Activated naive CD4-positive, alpha-beta T cell treated with anti-CD3 and anti-CD28 coated beads, Interleukin-2, amount 10 ng/mL, durations not matched to agents 7 days and 5 days (primary cell): ENCODE measurements around the gene TEDC1.

Source experiments
- CTCF ChIA-PET: fragments of 350-600 bp; sonication (Branson Sonifier 250); formaldehyde crosslinking; loops from one replicate; lab custom pipeline; 2021; ENCODE audit warnings: antibody characterized with exemption; lab: Charles Lee
- DNase-seq: peaks from one replicate; pipeline ENCODE4 v3.0.0-alpha.2; 2020
- H3K27ac Mint-ChIP-seq: one replicate; pipeline ENCODE4 v1.8.0; 2021; ENCODE audit warnings: mild to moderate bottlenecking, moderate library complexity, mixed read lengths
- H3K27me3 Mint-ChIP-seq: one replicate; pipeline ENCODE4 v1.8.0; 2021; ENCODE audit warnings: mild to moderate bottlenecking, mixed read lengths
- H3K36me3 Mint-ChIP-seq: one replicate; pipeline ENCODE4 v1.8.0; 2021; ENCODE audit warnings: mixed read lengths
- H3K4me1 Mint-ChIP-seq: one replicate; pipeline ENCODE4 v1.8.0; 2021; ENCODE audit warnings: mixed read lengths
- H3K4me3 Mint-ChIP-seq: one replicate; pipeline ENCODE4 v1.8.0; 2021; ENCODE audit warnings: mild to moderate bottlenecking, moderate library complexity, mixed read lengths
- H3K9me3 Mint-ChIP-seq: one replicate; pipeline ENCODE4 v1.8.0; 2021; ENCODE audit warnings: mixed read lengths

Gene TEDC1

DNA sequence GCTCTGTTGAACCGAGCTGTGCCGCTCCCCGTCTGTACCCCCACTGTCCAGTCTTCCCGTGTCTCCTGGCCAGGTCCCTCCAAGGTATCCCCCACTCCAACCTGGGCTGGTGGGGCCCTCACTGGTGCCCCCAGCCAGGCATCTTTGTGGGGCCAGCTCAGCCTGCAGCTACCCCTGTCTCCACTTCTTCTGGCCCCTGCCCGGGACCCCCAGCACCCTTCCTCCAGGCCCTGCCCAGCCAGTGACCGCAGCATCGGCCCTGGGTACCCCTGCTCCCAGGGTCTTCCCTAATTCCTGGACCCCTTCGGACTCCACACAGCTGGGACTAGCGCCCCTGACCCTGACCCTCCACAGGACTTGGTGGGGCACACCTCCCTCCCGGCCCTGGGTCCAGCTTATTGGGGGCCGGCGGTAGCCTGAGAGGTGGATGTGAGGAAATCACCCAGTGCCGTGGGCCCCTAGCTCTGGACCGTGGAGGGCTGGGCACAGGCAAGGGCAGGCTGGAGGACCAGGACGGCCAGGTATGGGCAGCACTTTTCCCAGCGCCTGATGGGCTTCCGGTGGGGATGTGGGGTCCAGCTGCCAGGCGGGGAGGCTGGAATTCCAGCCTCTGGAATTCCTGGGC is 8.4 kb upstream of the TEDC1 start:
- Mint-ChIP-seq H3K27ac (peak overlapping the region; percentile 93), H3K27me3 (peaks cover 65% of the 10 kb centered on the region), H3K4me3 (no peak overlapping the region), H3K9me3 (no peaks in the 10 kb centered on the region), H3K36me3 (no peaks in the 10 kb centered on the region), H3K4me1 (peaks cover 60% of the 10 kb centered on the region)
- CTCF ChIA-PET = interaction anchor here (0.6 to 2.7 kb wide), 5 partner anchors 8 to 112 kb away, joined by 5 to 97 read pairs (median 14); partner anchors contain the start of gene TEDC1
- no peak for DNase-seq

DNA sequence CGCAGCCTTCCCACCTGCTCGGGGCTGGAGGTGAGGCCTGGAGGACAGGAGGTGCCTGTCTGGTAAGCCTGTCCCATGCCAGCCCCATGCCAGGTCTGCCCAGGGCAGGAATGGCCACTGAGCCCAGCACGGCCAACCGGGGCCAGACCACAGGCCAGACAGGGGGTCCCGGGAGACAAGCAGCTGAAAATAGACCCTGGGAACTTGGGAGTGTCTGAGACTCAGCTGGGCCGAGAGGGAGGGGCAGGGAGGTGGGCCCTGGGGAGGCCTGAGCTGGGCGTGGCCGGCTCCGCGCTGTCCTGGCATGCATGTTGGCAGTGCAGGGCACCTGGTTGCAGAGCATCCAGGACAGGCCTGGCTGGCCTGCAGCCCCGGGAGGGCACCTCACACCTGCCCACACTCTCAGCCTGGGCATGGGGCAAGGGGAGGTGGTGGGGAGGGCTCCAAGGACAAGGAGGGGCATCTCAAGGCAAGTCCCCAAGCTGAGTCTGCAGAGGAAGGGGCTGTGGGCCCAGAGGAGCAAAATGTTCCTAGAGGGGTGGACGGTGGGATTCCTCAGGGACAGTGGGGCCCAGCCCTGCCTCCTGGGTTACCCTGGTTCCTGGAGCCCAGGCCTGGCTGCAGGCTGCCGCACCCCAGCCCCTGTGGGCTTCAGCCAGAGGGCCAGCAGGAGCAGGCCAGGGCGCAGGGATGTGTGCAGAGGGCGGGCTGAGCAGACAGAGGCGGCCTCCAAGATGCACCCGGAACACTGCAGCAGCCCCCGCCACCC is 7.6 kb upstream of the TEDC1 start:
- DNase-seq = no peak
- CTCF ChIA-PET = no interaction called here
- Mint-ChIP-seq H3K36me3 (peaks cover 2% of the 10 kb centered on the region), H3K27me3 (peaks cover 61% of the 10 kb centered on the region), H3K27ac (no peak overlapping the region), H3K9me3 (no peaks in the 10 kb centered on the region), H3K4me3 (no peak overlapping the region), H3K4me1 (peaks cover 62% of the 10 kb centered on the region)

DNA sequence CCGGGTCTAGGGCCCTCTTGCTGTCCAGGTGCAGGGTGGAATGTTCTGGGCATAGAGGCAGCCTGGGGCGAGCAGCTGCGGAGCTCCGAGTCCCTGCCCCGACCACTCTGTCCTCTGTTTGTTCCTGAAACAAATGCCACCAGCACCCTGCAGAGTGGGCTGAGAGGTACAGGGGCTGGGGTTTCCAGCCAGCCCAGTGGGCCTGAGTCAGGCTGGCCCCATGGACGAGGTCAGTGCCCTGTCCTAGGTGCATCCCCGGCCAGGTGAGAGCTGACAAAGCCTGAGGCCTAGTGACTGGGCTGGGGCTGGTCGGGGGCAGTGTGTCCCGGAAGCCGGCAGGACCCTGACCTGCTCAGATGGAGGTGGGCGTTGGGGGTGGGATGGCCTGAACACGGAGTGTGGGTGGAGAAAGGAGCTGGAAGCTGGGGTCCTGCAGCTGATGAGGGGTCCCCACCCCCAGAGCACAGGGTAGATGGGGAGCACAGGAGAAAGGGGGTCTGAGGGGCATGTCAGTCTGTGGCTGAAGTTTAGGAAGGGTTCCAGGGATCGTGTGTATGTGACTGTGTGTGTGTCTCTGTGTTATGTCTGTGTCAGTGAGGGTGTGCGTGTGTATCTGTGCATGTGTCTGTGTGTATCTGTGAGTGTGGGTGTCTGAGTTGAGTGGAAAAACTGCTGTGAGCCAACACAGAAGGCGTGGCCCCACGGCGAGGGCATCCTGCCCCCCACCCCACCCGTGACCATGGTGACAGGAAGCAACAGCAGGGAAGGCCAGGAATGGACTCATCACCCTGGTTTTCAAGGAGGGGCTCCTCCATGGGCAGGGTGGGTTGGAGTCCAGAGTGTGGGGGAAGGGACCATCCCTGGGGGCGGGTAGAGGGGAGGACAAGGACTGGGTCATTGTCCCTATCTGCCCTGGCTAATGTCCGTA is 6.7 kb upstream of the TEDC1 start:
- CTCF ChIA-PET = no interaction called here
- peak; percentile 70 for DNase-seq
- H3K9me3 Mint-ChIP-seq = no peaks in the 10 kb centered on the region
- H3K4me1 Mint-ChIP-seq = peaks cover 68% of the 10 kb centered on the region
- peak overlapping the region; percentile 80 for H3K27ac Mint-ChIP-seq
- no peak overlapping the region for H3K4me3 Mint-ChIP-seq
- peaks cover 4% of the 10 kb centered on the region for H3K36me3 Mint-ChIP-seq
- peaks cover 55% of the 10 kb centered on the region for H3K27me3 Mint-ChIP-seq

DNA sequence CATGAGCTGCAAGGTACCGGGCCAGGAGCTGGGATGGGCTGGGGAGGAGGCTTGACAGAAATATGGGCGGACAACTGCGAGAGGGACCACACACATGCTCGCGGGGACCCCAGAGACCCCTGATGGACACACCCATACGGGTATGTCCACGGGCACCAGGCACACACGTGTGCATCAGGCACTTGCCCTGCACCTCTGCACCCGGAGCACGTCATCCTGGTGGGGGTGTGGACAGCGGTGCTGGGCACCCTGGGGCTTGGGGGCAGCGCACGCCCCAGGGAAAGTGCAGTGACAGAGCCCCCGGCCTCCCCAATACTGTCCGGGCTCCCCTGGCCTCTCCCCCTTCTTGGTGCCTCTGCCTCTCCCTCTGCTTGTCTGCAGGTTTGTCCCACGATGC is 6.1 kb upstream of the TEDC1 start:
- no peak overlapping the region for H3K4me3 Mint-ChIP-seq
- H3K27ac Mint-ChIP-seq = no peak overlapping the region
- CTCF ChIA-PET = no interaction called here
- H3K36me3 Mint-ChIP-seq = peaks cover 7% of the 10 kb centered on the region
- no peaks in the 10 kb centered on the region for H3K9me3 Mint-ChIP-seq
- H3K4me1 Mint-ChIP-seq = peaks cover 65% of the 10 kb centered on the region
- no peak for DNase-seq
- peaks cover 49% of the 10 kb centered on the region for H3K27me3 Mint-ChIP-seq

DNA sequence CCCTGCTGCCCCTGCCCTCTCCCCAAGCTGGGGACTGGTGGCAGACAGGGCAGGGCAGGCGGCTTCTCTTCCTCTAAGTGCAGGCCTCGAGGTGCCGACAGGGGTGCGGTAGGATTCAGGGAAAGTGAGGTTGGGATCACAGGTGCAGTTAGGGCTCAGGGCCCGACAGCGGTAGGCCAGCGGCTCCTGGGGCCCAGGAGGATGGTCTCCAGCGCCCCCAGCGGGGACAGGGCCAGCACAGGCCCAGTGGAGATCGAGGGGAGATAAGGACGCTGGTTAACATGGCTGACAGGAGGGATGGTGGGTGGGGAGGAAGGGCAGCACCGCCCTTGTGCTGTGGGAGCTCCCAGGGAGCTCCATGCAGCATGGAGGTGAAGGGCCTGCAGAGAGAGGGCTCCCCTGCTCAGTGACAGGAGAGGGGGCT is 5.3 kb upstream of the TEDC1 start:
- Mint-ChIP-seq H3K27me3 (peaks cover 41% of the 10 kb centered on the region), H3K4me1 (peaks cover 61% of the 10 kb centered on the region), H3K9me3 (no peaks in the 10 kb centered on the region), H3K27ac (peak overlapping the region; percentile 42), H3K36me3 (peaks cover 7% of the 10 kb centered on the region), H3K4me3 (peak overlapping the region; percentile 41)
- DNase-seq = peak; percentile 60
- CTCF ChIA-PET = interaction anchor here (0.6 to 1.4 kb wide), 2 partner anchors 22 to 47 kb away, joined by 4 read pairs; no protein-coding TSS in a partner anchor

DNA sequence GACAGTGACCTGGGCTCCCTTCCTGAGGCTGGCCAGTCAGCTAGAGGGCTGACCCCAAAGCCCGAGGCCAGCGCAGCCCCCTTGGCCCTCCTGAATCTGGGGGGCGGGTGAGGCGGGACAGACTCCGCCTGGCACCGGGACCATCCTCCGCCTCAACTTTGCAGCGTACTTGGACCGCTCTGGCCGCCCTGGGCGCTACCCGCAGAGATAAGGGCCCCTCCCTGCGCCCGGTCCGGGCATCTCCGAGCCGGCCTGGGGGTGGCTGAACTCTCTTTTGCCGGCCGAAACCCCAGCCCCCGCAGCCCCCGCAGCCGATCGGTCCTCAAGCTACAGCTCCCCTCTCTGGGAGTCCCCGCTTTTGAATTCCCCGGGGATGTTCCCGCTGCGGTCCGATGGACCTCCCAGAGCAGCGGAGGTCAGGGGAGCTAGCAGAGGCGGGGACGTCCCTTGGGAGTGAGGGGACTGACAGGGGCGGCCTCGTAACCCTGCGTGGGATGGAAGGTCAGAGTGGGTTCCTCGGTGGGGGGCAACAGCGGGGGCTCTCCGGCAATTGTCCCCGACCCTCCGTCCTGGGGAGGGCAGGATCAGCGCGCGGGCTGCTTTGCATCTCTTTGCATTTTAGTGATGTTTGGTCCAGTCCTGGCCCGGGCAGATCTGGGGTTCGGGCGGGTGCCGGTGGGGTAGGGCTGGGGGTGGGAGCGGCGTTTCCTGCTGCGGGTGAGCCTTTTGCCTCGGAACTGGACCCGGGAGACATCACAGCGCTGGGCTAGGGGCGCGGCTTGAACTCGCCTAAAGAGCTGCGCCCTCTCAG is 4.7 kb upstream of the TEDC1 start, which contains the start of gene CRIP1:
CRIP1 (plus strand) TSS at position 724 of the 811 bp plus-strand sequence. CDS start 374 bp downstream, outside the sequence.
- H3K27ac Mint-ChIP-seq = peak within 1 kb of the TSS; percentile 89
- peaks cover 7% of the 10 kb centered on the region for H3K36me3 Mint-ChIP-seq
- no peaks in the 10 kb centered on the region for H3K9me3 Mint-ChIP-seq
- H3K4me3 Mint-ChIP-seq = peak within 1 kb of the TSS; percentile 90
- CTCF ChIA-PET = interaction anchor here (0.6 to 1.4 kb wide), 2 partner anchors 21 to 46 kb away, joined by 4 read pairs; no protein-coding TSS in a partner anchor
- DNase-seq = no peak
- H3K27me3 Mint-ChIP-seq = peaks cover 35% of the 10 kb centered on the region
- peaks cover 55% of the 10 kb centered on the region for H3K4me1 Mint-ChIP-seq

DNA sequence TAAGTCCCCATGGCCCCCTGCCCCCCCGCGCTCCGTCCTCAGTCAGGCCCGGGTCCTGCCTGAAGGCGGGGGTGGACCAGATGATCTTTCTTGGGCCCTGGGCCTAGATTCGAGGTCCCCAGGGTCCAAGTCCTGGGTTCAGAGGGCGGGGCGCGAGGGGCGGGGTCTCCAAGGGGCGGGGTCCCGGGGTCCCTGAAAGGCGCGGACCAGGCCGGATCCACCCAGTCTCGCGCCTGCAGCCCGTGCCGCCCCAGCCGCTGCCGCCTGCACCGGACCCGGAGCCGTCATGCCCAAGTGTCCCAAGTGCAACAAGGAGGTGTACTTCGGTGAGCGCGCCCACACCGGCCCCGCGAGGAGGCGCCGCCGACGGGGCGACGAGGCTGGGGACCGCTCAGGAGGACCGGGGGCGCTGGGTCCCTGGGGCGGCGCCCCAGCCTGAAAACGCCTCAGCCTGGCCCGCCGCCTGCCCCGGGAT is 4.0 kb upstream of the TEDC1 start:
- Mint-ChIP-seq H3K9me3 (no peaks in the 10 kb centered on the region), H3K27ac (peak overlapping the region; percentile 70), H3K27me3 (peaks cover 34% of the 10 kb centered on the region), H3K4me3 (peak overlapping the region; percentile 90), H3K4me1 (peaks cover 54% of the 10 kb centered on the region), H3K36me3 (peaks cover 7% of the 10 kb centered on the region)
- DNase-seq = peak; percentile 73
- CTCF ChIA-PET = interaction anchor here (1.4 kb wide), 1 partner anchor 45 kb away, joined by 4 read pairs; no protein-coding TSS in a partner anchor

DNA sequence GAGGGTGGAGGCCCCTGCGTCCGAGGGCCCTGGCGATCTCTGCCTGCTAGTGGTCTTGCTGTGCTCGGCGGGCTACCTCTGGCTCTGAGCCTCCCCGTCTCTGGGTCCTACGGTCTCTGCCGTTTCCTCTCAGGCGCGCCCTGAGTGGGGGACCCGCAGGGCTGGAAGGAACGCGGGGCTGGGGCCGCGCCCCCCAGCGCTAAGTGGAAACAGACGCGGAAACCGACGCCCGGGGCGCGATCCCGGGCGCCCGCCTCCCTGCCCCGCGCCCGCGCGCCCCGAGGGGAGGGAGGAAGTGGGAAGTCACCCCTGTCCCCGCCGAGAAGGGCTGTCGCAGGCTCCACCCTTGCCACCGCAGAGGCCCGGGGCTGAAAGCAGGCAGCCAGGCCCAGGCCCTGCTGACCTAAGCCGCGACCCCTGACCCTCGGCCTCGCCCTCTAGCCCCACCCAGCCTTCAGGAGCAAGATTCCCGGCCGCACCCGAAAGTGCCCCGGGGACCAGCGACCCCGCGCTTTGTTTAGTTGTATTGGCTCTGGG is 3.5 kb upstream of the TEDC1 start:
- no peaks in the 10 kb centered on the region for H3K9me3 Mint-ChIP-seq
- peak overlapping the region; percentile 90 for H3K4me3 Mint-ChIP-seq
- CTCF ChIA-PET = no interaction called here
- peak; percentile 84 for DNase-seq
- peaks cover 34% of the 10 kb centered on the region for H3K27me3 Mint-ChIP-seq
- H3K4me1 Mint-ChIP-seq = peaks cover 51% of the 10 kb centered on the region
- peaks cover 7% of the 10 kb centered on the region for H3K36me3 Mint-ChIP-seq
- peak overlapping the region; percentile 89 for H3K27ac Mint-ChIP-seq

DNA sequence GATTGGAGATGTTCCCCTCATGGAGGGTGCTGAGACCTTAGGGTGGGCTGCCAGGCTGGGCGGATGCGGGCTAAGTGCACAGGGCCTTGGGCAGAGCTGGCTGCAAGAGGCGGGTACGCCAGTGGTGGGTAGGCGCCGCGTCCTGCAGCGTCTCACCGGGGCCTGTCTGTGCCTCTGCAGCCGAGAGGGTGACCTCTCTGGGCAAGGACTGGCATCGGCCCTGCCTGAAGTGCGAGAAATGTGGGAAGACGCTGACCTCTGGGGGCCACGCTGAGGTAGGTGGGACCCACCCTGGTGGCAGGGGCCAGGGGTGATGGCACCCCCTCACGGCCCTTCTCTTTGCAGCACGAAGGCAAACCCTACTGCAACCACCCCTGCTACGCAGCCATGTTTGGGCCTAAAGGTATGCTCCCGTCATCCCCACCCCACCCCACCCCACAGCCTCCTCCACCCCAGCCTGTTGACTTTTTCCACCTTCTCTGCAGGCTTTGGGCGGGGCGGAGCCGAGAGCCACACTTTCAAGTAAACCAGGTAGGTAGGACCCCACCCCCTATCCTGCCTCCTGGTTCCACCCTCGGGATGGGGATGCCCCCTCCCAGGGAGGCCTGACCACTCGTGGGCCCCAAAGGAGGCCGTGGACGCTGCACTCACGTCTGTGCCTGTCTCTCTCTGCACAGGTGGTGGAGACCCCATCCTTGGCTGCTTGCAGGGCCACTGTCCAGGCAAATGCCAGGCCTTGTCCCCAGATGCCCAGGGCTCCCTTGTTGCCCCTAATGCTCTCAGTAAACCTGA is 2.9 kb upstream of the TEDC1 start:
- Mint-ChIP-seq H3K9me3 (no peaks in the 10 kb centered on the region), H3K4me1 (peaks cover 46% of the 10 kb centered on the region), H3K27ac (peak overlapping the region; percentile 89), H3K36me3 (peaks cover 7% of the 10 kb centered on the region), H3K4me3 (peak overlapping the region; percentile 90), H3K27me3 (peaks cover 34% of the 10 kb centered on the region)
- DNase-seq = peak; percentile 51
- CTCF ChIA-PET = interaction anchor here (1.1 to 2.5 kb wide), 4 partner anchors 40 to 116 kb away, joined by 3 to 66 read pairs (median 10); no protein-coding TSS in a partner anchor

DNA sequence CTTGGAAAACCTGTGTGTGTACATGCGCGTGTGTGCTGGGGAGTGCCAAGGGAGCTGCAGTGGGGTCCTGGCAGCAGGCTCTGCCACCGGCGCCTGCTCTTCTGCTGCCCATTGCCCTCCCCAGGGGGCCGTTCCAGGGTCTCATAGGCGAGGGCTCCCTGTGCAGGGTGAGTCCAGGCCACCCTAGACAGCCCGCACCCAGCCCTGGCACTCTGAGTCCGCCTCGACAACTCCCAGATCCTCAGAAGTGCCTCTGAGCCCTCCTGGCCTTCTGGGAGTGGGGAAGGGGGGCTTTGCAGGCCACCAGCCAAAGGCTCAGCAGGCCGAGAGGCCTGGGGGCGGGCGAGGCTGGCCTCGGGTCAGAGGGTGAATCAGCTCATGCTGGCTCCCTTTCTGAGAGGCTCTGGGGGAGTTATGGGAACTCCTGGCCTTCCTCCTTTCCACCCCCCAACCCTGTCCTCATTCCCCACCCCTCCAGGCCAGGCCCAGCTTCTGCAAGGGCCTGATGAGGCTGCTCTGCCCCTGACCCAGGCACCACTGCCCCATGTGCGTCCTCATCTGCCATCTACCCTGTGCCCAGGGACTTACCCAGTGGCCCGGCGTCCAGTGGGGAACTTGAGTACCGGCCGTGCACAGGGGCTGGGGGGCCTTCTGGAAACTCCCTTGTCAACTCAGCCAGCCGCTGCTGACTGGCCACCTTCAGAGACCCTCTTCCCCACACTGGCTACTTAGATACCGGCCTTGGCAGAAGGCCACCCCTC is 2.1 kb upstream of the TEDC1 start:
- peak overlapping the region; percentile 90 for H3K4me3 Mint-ChIP-seq
- no peak for DNase-seq
- H3K36me3 Mint-ChIP-seq = peaks cover 7% of the 10 kb centered on the region
- H3K4me1 Mint-ChIP-seq = peaks cover 50% of the 10 kb centered on the region
- CTCF ChIA-PET = interaction anchor here (0.9 to 4.2 kb wide), 11 partner anchors 8 to 320 kb away, joined by 3 to 97 read pairs (median 6); partner anchors contain the start of genes BRF1 and JAG2
- peaks cover 34% of the 10 kb centered on the region for H3K27me3 Mint-ChIP-seq
- peak overlapping the region; percentile 95 for H3K27ac Mint-ChIP-seq
- no peaks in the 10 kb centered on the region for H3K9me3 Mint-ChIP-seq

DNA sequence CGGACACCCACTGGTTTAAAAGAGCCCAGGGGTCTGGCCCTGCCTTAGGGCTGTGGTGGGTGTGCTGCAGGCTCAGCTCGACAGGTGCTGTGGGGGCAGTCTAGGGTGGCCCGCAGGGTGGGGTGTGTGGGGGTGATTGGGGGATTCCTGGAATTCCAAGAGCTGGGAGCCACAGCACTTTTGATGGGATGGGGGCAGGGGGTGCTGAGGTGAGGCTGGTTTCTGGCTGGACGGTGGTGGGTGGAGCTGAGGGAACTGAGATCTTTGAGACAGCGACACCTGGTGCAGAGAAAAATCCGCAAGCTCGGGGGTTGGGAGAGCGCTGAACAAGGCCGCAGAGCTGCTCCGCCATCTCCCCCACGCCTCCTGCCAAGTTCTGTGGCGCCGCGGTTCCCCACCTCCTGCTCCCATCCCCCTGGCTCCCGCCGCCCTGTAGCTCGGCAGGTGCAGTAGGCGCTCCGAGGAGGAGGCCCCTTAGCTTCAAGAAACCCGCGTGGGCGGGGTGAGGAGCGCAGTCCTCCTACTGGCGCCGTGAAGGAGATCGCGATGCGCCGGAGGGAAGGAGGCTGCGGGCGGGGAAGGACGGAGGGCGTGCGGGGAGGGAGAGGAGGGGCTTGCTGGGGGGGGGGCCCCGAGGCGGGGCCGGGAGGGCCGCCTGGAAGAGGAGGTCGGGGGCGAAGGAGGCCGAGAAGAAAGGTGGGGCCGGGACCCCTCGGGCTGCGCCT is 1.3 kb upstream of the TEDC1 start:
- peaks cover 43% of the 10 kb centered on the region for H3K4me1 Mint-ChIP-seq
- H3K9me3 Mint-ChIP-seq = no peaks in the 10 kb centered on the region

More for the DNA sequence above, 1.3 kb upstream of the TEDC1 start:
- Mint-ChIP-seq H3K27ac (peak overlapping the region; percentile 95), H3K27me3 (peaks cover 28% of the 10 kb centered on the region), H3K4me3 (peak overlapping the region; percentile 90), H3K36me3 (peaks cover 7% of the 10 kb centered on the region)
- peak; percentile 93 for DNase-seq
- CTCF ChIA-PET = interaction anchor here (0.6 to 4.2 kb wide), 17 partner anchors 9 to 469 kb away, joined by 3 to 97 read pairs (median 4); partner anchors contain the start of genes BRF1, CDCA4 and JAG2
